Lung microvascular endothelial cell (primary cell): ENCODE measurements around the gene EXOC4. TPM values are rescaled to one million over a fixed set of nuclear protein-coding genes. Genes with fewer than 3 reads are reported as not detected.

Experiments used
- DNase-seq, 2 donors: peaks; one replicate each; pipeline versions ENCODE4 v3.0.0 to v3.0.0-alpha.2; 2010; ENCODE audit warnings: low read depth in 2 of 2
- total RNA-seq: library from RNA; depleted of rRNA; stranded (reverse); fragments of >200 nt; gene quantifications from 2 replicates; pipeline ENCODE4 v1.2.1, GENCODE V29; 2014

Gene EXOC4
- total RNA-seq, 1 donor from 2014 or later: 103 TPM

GRCh38 chr7:133364959-133365690 is 112.2 kb downstream of the EXOC4 start:
- peak; percentile 12 to 87 for DNase-seq

- DNase-seq: peak in 1 of 2 donors; percentile 82
These were observed 113.0 kb downstream of the EXOC4 start for GRCh38 chr7:133365917-133366316.

GRCh38 chr7:133367561-133367960 is 114.7 kb downstream of the EXOC4 start:
- no peak for DNase-seq

- peak in 1 of 2 donors; percentile 62 for DNase-seq
These were observed 116.3 kb downstream of the EXOC4 start for GRCh38 chr7:133369130-133369529.

- no peak for DNase-seq
These were observed 118.7 kb downstream of the EXOC4 start for GRCh38 chr7:133371616-133372015.

- DNase-seq: no peak
These were observed 119.5 kb downstream of the EXOC4 start for GRCh38 chr7:133372337-133372736.

- no peak for DNase-seq
These were observed 123.6 kb downstream of the EXOC4 start for GRCh38 chr7:133376514-133376913.

GRCh38 chr7:133381965-133382364 is 129.1 kb downstream of the EXOC4 start:
- DNase-seq: no peak

- DNase-seq: no peak
These were observed 130.1 kb downstream of the EXOC4 start for GRCh38 chr7:133382775-133383559.

- DNase-seq: no peak
These were observed 133.3 kb downstream of the EXOC4 start for GRCh38 chr7:133386205-133386604.

- no peak for DNase-seq
These were observed 136.8 kb downstream of the EXOC4 start for GRCh38 chr7:133389727-133390126.

- no peak for DNase-seq
These were observed 138.3 kb downstream of the EXOC4 start for GRCh38 chr7:133391206-133391605.

- peak in 1 of 2 donors; percentile 8 for DNase-seq
These were observed 141.5 kb downstream of the EXOC4 start for GRCh38 chr7:133394369-133394768.

GRCh38 chr7:133395551-133395950 is 142.7 kb downstream of the EXOC4 start:
- no peak for DNase-seq

GRCh38 chr7:133398506-133398905 is 145.6 kb downstream of the EXOC4 start:
- no peak for DNase-seq

- DNase-seq: no peak
These were observed 148.3 kb downstream of the EXOC4 start for GRCh38 chr7:133401225-133401624.

GRCh38 chr7:133408212-133408611 is 155.3 kb downstream of the EXOC4 start:
- no peak for DNase-seq

- peak in 1 of 2 donors; percentile 24 for DNase-seq
These were observed 156.5 kb downstream of the EXOC4 start for GRCh38 chr7:133409421-133409820.

- no peak for DNase-seq
These were observed 157.1 kb downstream of the EXOC4 start for GRCh38 chr7:133409966-133410365.

GRCh38 chr7:133411395-133411794 is 158.5 kb downstream of the EXOC4 start:
- peak; percentile 5 to 35 for DNase-seq

GRCh38 chr7:133412942-133413341 is 160.1 kb downstream of the EXOC4 start:
- no peak for DNase-seq

- no peak for DNase-seq
These were observed 166.2 kb downstream of the EXOC4 start for GRCh38 chr7:133419041-133419440.

- DNase-seq: no peak
These were observed 170.7 kb downstream of the EXOC4 start for GRCh38 chr7:133423618-133424017.
